ENCODE measurements around the gene TSPAN2. TPM values are rescaled to one million over a fixed set of nuclear protein-coding genes. Genes with fewer than 3 reads are reported as not detected.

Gene TSPAN2
- total RNA-seq, 1 experiment from 2014 or later = 6.8 TPM

GRCh38 chr1:115135681-115136080, 46.4 kb upstream of the TSPAN2 start:
- TF ChIP-seq CTCF (IDR thresholded peaks at IDR 0.05; ENCODE audit: insufficient read depth in 1 of 2, low read depth in 1 of 2, low read length in 1 of 2, severe bottlenecking in 1 of 2, unreplicated experiment in 1 of 2) = no peak
- no peak overlapping the region for H3K4me3 ChIP-seq (ENCODE audit: low read depth, low read length)
- no peaks in the 10 kb centered on the region for H3K36me3 ChIP-seq (ENCODE audit: control insufficient read depth, insufficient read depth, low read length)
- no peaks in the 10 kb centered on the region for H3K36me3 Mint-ChIP-seq (ENCODE audit: insufficient read depth, unreplicated experiment)
- no peaks in the 10 kb centered on the region for H3K27me3 Mint-ChIP-seq (ENCODE audit: insufficient read depth, unreplicated experiment)
- no peak overlapping the region for H3K4me3 Mint-ChIP-seq (ENCODE audit: unreplicated experiment)
- H3K27ac Mint-ChIP-seq (ENCODE audit: unreplicated experiment) = no peak overlapping the region
- no peaks in the 10 kb centered on the region for H3K27me3 ChIP-seq (replicated peaks; ENCODE audit: control insufficient read depth, insufficient read depth, low read length)
- BruUV-seq (replicated peaks) = no TSS peak
- intact Hi-C loops (cut with micrococcal nuclease; ENCODE audit: unreplicated experiment) = no loop called here
- CTCF ChIA-PET = no interaction called here
- H3K4me1 Mint-ChIP-seq (ENCODE audit: low read depth, unreplicated experiment) = peaks cover 15% of the 10 kb centered on the region
- no peaks in the 10 kb centered on the region for H3K9me3 Mint-ChIP-seq (ENCODE audit: unreplicated experiment)
- H3K9me3 ChIP-seq = no peaks in the 10 kb centered on the region
- POLR2A ChIA-PET = no interaction called here
- peaks cover 13% of the 10 kb centered on the region for H3K4me1 ChIP-seq
- DNase-seq = no peak

GRCh38 chr1:115134850-115135480, 45.7 kb upstream of the TSPAN2 start:
- no TSS peak for BruUV-seq (replicated peaks)
- Mint-ChIP-seq H3K4me1 (ENCODE audit: low read depth, unreplicated experiment) (peaks cover 15% of the 10 kb centered on the region), H3K9me3 (ENCODE audit: unreplicated experiment) (no peaks in the 10 kb centered on the region), H3K27ac (ENCODE audit: unreplicated experiment) (no peak overlapping the region), H3K4me3 (ENCODE audit: unreplicated experiment) (no peak overlapping the region), H3K27me3 (ENCODE audit: insufficient read depth, unreplicated experiment) (no peaks in the 10 kb centered on the region), H3K36me3 (ENCODE audit: insufficient read depth, unreplicated experiment) (no peaks in the 10 kb centered on the region)
- no peaks in the 10 kb centered on the region for H3K36me3 ChIP-seq (ENCODE audit: control insufficient read depth, insufficient read depth, low read length)
- ChIA-PET POLR2A (no interaction called here), CTCF (no interaction called here)
- no peak for DNase-seq
- no peak overlapping the region for H3K4me3 ChIP-seq (ENCODE audit: low read depth, low read length)
- H3K27me3 ChIP-seq (replicated peaks; ENCODE audit: control insufficient read depth, insufficient read depth, low read length) = no peaks in the 10 kb centered on the region
- TF ChIP-seq CTCF (IDR thresholded peaks at IDR 0.05; ENCODE audit: insufficient read depth in 1 of 2, low read depth in 1 of 2, low read length in 1 of 2, severe bottlenecking in 1 of 2, unreplicated experiment in 1 of 2) = no peak
- intact Hi-C loops (cut with micrococcal nuclease; ENCODE audit: unreplicated experiment) = no loop called here
- no peaks in the 10 kb centered on the region for H3K9me3 ChIP-seq
- H3K4me1 ChIP-seq = peaks cover 13% of the 10 kb centered on the region

- Histone ChIP-seq H3K27me3 (replicated peaks; ENCODE audit: control insufficient read depth, insufficient read depth, low read length) (no peaks in the 10 kb centered on the region), H3K9me3 (no peaks in the 10 kb centered on the region), H3K4me1 (peaks cover 13% of the 10 kb centered on the region), H3K36me3 (ENCODE audit: control insufficient read depth, insufficient read depth, low read length) (no peaks in the 10 kb centered on the region), H3K4me3 (ENCODE audit: low read depth, low read length) (no peak overlapping the region)
- ChIA-PET CTCF (no interaction called here), POLR2A (no interaction called here)
- H3K27ac Mint-ChIP-seq (ENCODE audit: unreplicated experiment) = peak overlapping the region; percentile 66
- H3K36me3 Mint-ChIP-seq (ENCODE audit: insufficient read depth, unreplicated experiment) = no peaks in the 10 kb centered on the region
- no peaks in the 10 kb centered on the region for H3K9me3 Mint-ChIP-seq (ENCODE audit: unreplicated experiment)
- no peak overlapping the region for H3K4me3 Mint-ChIP-seq (ENCODE audit: unreplicated experiment)
- peaks cover 15% of the 10 kb centered on the region for H3K4me1 Mint-ChIP-seq (ENCODE audit: low read depth, unreplicated experiment)
- no peak for TF ChIP-seq CTCF (IDR thresholded peaks at IDR 0.05; ENCODE audit: insufficient read depth in 1 of 2, low read depth in 1 of 2, low read length in 1 of 2, severe bottlenecking in 1 of 2, unreplicated experiment in 1 of 2)
- no TSS peak for BruUV-seq (replicated peaks)
- intact Hi-C loops (cut with micrococcal nuclease; ENCODE audit: unreplicated experiment) = no loop called here
- DNase-seq = no peak
- H3K27me3 Mint-ChIP-seq (ENCODE audit: insufficient read depth, unreplicated experiment) = no peaks in the 10 kb centered on the region
These were observed 44.9 kb upstream of the TSPAN2 start for GRCh38 chr1:115134231-115134630.
